ENCODE results near the gene MDFI.

DNA sequence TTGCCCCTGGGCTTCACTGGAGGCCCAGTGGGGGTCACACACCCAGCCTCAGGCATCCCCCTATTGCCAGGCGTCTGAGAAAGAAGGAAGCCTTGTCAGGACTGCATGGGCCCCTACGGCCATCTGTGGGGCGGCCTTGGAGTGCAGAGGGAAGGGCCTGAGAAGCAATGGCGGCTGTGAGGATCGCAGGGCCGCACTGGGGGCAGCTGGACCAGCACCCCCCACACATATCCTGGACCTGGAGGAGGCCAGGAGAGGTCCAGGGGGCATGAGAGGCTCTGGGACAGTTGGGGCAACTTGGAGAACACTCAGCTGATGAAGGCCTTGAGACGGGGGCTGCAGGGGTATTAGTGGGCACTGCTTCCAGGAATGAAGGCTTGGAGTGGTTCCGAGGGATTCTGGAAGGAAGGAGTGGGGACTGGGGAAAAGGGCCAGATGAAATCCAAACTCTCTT is 16.5 kb downstream of the MDFI start:
- TF ChIP-seq CTCF (IDR thresholded peaks at IDR 0.05; ENCODE audit: low read length) (no peak), EZH2 (IDR thresholded peaks at IDR 0.05; ENCODE audit: borderline replicate concordance, low read length) (no peak)

Measured in OCI-LY1 (cell line).